MM.1S (cell line): ENCODE results near the gene MOCOS.

Experiments
- EZH2 ChIP-seq: fragments of 300-600 bp; sonication (generic); optimal IDR thresholded peaks from 2 replicates; pipeline ENCODE3; 2017; ENCODE audit warnings: low read depth, mild to moderate bottlenecking, antibody characterized with exemption, low read length, mixed read lengths
- EZH2phosphoT487 ChIP-seq: fragments of 300-600 bp; sonication (generic); IDR thresholded peaks from 2 replicates; pipeline ENCODE4 v1.6.1; 2018; ENCODE audit warnings: antibody characterized with exemption, low read length
- TF ChIP-seq, protein P1 (sequence below): fragments of 300-600 bp; sonication (generic); IDR thresholded peaks from 2 replicates; pipeline ENCODE4 v1.5.1; 2016; ENCODE audit warnings: antibody characterized with exemption, low read length, mixed read lengths

DNA sequence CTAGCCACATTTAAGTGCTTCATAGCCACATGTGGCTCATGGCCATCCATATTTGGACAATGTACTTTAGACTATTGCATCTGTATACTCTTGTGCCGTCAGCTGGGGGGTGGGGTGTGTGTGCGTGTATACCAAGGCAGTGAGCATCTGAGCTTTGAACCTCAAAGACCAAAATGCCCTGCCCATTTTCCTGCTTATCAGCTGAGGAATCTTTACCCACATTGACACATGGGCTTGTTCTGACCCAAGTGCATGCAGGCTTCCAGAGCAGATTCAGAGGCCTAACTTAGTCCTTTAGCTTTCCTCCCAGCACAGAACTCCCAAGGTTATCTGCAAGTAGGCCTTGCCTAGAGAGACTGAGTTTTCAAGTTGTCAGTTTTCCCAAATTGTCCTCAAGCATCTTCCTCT, 11.1 kb upstream of the MOCOS start:
- TF ChIP-seq, protein P1, sequence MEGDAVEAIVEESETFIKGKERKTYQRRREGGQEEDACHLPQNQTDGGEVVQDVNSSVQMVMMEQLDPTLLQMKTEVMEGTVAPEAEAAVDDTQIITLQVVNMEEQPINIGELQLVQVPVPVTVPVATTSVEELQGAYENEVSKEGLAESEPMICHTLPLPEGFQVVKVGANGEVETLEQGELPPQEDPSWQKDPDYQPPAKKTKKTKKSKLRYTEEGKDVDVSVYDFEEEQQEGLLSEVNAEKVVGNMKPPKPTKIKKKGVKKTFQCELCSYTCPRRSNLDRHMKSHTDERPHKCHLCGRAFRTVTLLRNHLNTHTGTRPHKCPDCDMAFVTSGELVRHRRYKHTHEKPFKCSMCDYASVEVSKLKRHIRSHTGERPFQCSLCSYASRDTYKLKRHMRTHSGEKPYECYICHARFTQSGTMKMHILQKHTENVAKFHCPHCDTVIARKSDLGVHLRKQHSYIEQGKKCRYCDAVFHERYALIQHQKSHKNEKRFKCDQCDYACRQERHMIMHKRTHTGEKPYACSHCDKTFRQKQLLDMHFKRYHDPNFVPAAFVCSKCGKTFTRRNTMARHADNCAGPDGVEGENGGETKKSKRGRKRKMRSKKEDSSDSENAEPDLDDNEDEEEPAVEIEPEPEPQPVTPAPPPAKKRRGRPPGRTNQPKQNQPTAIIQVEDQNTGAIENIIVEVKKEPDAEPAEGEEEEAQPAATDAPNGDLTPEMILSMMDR = no peak
- no peak for TF ChIP-seq EZH2
- TF ChIP-seq EZH2phosphoT487 = no peak
